Keratinocyte (primary cell): ENCODE measurements around the gene EIF3I. TPM values are rescaled to one million over a fixed set of nuclear protein-coding genes. Genes with fewer than 3 reads are reported as not detected.

Experiments
- DNase-seq: peaks from one replicate; pipeline ENCODE4 v3.0.0-alpha.2; 2011; ENCODE audit warnings: low read depth, missing footprints, low spot score
- FAIRE-seq: peaks from 2 replicates; lab custom pipeline; 2011; peaks lifted over from hg19 to GRCh38; lab: Jason Lieb, UNC
- H2AFZ ChIP-seq: 2 replicates; pipeline ENCODE4 v1.6.0; 2012; ENCODE audit warnings: low read length, control low read depth, inconsistent platforms; ENCODE audit not compliant: control insufficient read depth
- H3K27ac ChIP-seq: 2 replicates; pipeline ENCODE4 v1.5.1; 2011; ENCODE audit warnings: low read length; ENCODE audit not compliant: control insufficient read depth, insufficient read depth
- H3K27me3 ChIP-seq: 3 replicates; pipeline ENCODE4 v1.6.0; 2011; ENCODE audit warnings: low read length; ENCODE audit not compliant: control insufficient read depth, insufficient read depth; ENCODE audit errors: extremely low read depth
- H3K36me3 ChIP-seq, 2 experiments: 2 replicates in 1 of 2; 3 replicates in 1 of 2; pipeline ENCODE4 v1.5.1; 2011; ENCODE audit warnings: low read length in 2 of 2, mild to moderate bottlenecking in 1 of 2; ENCODE audit not compliant: control insufficient read depth in 2 of 2, insufficient read depth in 2 of 2; ENCODE audit errors: extremely low read depth in 1 of 2
- H3K4me1 ChIP-seq: 3 replicates; pipeline ENCODE4 v1.5.1; 2011; ENCODE audit warnings: low read length; ENCODE audit not compliant: control insufficient read depth, insufficient read depth; ENCODE audit errors: extremely low read depth
- H3K4me2 ChIP-seq: 3 replicates; pipeline ENCODE4 v1.6.0; 2011; ENCODE audit warnings: low read depth, low read length; ENCODE audit not compliant: control insufficient read depth, insufficient read depth; ENCODE audit errors: extremely low read depth
- H3K4me3 ChIP-seq, 3 experiments: fragments of 200-600 bp in 1 of 3; sonication (generic) in 1 of 3; 2 replicates in 2 of 3; 3 replicates in 1 of 3; pipeline ENCODE4 v1.5.1; 2011 to 2016; ENCODE audit warnings: low read length in 3 of 3, mild to moderate bottlenecking in 3 of 3, control low read depth in 2 of 3, inconsistent platforms in 1 of 3, low read depth in 1 of 3, mixed read lengths in 1 of 3, mixed run types in 1 of 3, moderate library complexity in 1 of 3; ENCODE audit not compliant: control insufficient read depth in 2 of 3, insufficient read depth in 2 of 3; ENCODE audit errors: extremely low read depth in 1 of 3
- H3K79me2 ChIP-seq: 2 replicates; pipeline ENCODE4 v1.6.0; 2012; ENCODE audit warnings: low read length; ENCODE audit not compliant: control insufficient read depth, insufficient read depth
- H3K9ac ChIP-seq: 3 replicates; pipeline ENCODE4 v1.6.0; 2011; ENCODE audit warnings: low read length; ENCODE audit not compliant: control insufficient read depth, insufficient read depth; ENCODE audit errors: extremely low read depth
- H3K9me1 ChIP-seq: 3 replicates; pipeline ENCODE4 v1.6.0; 2011; ENCODE audit warnings: low read length; ENCODE audit not compliant: control insufficient read depth, insufficient read depth; ENCODE audit errors: extremely low read depth
- H3K9me3 ChIP-seq: 2 replicates; pipeline ENCODE4 v1.5.1; 2012; ENCODE audit warnings: low read depth, low read length; ENCODE audit not compliant: control insufficient read depth
- H4K20me1 ChIP-seq: 3 replicates; pipeline ENCODE4 v1.6.0; 2011; ENCODE audit warnings: low read length; ENCODE audit not compliant: control insufficient read depth, insufficient read depth; ENCODE audit errors: extremely low read depth
- CTCF ChIP-seq, 3 experiments: IDR thresholded peaks in 1 of 3; conservative IDR thresholded peaks in 1 of 3; optimal IDR thresholded peaks in 1 of 3; 2 replicates in 2 of 3; 3 replicates in 1 of 3; pipeline versions ENCODE3 to v1.5.1; 2011; ENCODE audit warnings: low read length in 3 of 3, mild to moderate bottlenecking in 3 of 3, moderate library complexity in 2 of 3, control low read depth in 1 of 3, inconsistent platforms in 1 of 3; ENCODE audit not compliant: insufficient read depth in 2 of 3; ENCODE audit errors: extremely low read depth in 1 of 3
- EZH2 ChIP-seq: IDR thresholded peaks from one replicate; pipeline ENCODE4 v1.6.1; 2012; ENCODE audit warnings: inconsistent platforms, mild to moderate bottlenecking, low read length, moderate library complexity
- dilution Hi-C: fragments of 300-500 bp; cut with MboI; formaldehyde crosslinking; loops from one replicate; pipeline ENCODE4 v1.7.0; 2020; ENCODE audit warnings: low sequenced_read_pairs; ENCODE audit not compliant: extremely low pct_ligation_motif_present
- polyA plus RNA-seq, 5 experiments: library from polyadenylated mRNA; depleted of rRNA in 3 of 5; stranded (reverse) in 3 of 5; stranded (forward) in 1 of 5; unstranded in 1 of 5; fragments of >200 nt; gene quantifications; 1 replicate in 1 of 5; 2 replicates in 3 of 5; 3 replicates in 1 of 5; pipeline versions ENCODE4 v1.2.1 to v1.2.3, GENCODE V29; 2011 to 2012; ENCODE audit warnings: missing spikeins in 2 of 5, low read depth in 1 of 5, low replicate concordance in 1 of 5
- small RNA-seq, 3 experiments: library from RNA; depleted of rRNA; stranded (forward); fragments of <200 nt; gene quantifications; one replicate each; pipeline ENCODE3, GENCODE V24; 2012; ENCODE audit warnings: low read depth in 3 of 3, low replicate concordance in 1 of 3; ENCODE audit not compliant: insufficient read length in 3 of 3

Gene EIF3I
- polyA plus RNA-seq, 1 donor (not counting 4 experiments of a cell fraction or from before 2014, with no cell fraction given) = 388 TPM

GRCh38 chr1:32276032-32276782, 54.0 kb downstream of the EIF3I start:
- Histone ChIP-seq H3K4me3 (no peak overlapping the region), H3K4me1 (peaks cover 13% of the 10 kb centered on the region), H3K9me1 (no peaks in the 10 kb centered on the region), H3K4me2 (no peak overlapping the region), H3K9ac (no peak overlapping the region), H3K79me2 (no peaks in the 10 kb centered on the region), H3K27me3 (peaks cover 10% of the 10 kb centered on the region), H2AFZ (no peak overlapping the region), H3K27ac (no peak overlapping the region), H3K9me3 (no peaks in the 10 kb centered on the region), H3K36me3 (no peaks in the 10 kb centered on the region), H4K20me1 (no peaks in the 10 kb centered on the region)
- FAIRE-seq = no peak
- no peak for TF ChIP-seq EZH2
- TF ChIP-seq CTCF (optimal IDR thresholded peaks at IDR 0.05 in 1 of 3, IDR thresholded peaks at IDR 0.05 in 1 of 3, conservative IDR thresholded peaks at IDR 0.05 in 1 of 3; ENCODE audit: extremely low read depth in 1 of 3, insufficient read depth in 2 of 3, low read length in 3 of 3) = no peak
- dilution Hi-C loops = no loop called here
- DNase-seq = no peak

Small RNAs within 50 kb of the gene (small RNA-seq; reads per million reads assigned to genes)
- gene RF00017 = 0 reads per million in 3 experiments

Other genes starting within 250 kb of the EIF3I start
- 23.1 to 74.9 TPM (median 54.7 TPM) in 3 replicates for gene KHDRBS1, start 208.5 kb upstream of the EIF3I start, polyA plus RNA-seq
- gene TMEM39B, start 149.5 kb upstream of the EIF3I start, polyA plus RNA-seq = 6.8 to 11.7 TPM (median 7.3 TPM) in 3 replicates
- 34.6 to 43.1 TPM (median 42.6 TPM) in 3 replicates for gene KPNA6, start 114.4 kb upstream of the EIF3I start, polyA plus RNA-seq
- gene TXLNA, start 42.7 kb upstream of the EIF3I start, polyA plus RNA-seq = 17.1 to 35.8 TPM (median 20.0 TPM) in 3 replicates
- gene CCDC28B, start 21.8 kb upstream of the EIF3I start, polyA plus RNA-seq = 3.6 to 4.5 TPM (median 3.8 TPM) in 3 replicates
- gene IQCC, start 16.7 kb upstream of the EIF3I start, polyA plus RNA-seq = 1.2 to 2.3 TPM (median 1.5 TPM) in 3 replicates
- gene DCDC2B, start 13.3 kb upstream of the EIF3I start, polyA plus RNA-seq = not detected in 3 replicates
- 14.4 to 20.1 TPM (median 16.9 TPM) in 3 replicates for gene TMEM234, start 54 bp upstream of the EIF3I start, polyA plus RNA-seq
- 0.06 to 0.07 TPM in 2 of 3 replicates, not detected in the other for gene FAM167B, start 24.8 kb downstream of the EIF3I start, polyA plus RNA-seq
- gene LCK, start 28.9 kb downstream of the EIF3I start, polyA plus RNA-seq = 0.10 to 0.31 TPM (median 0.16 TPM) in 3 replicates
- 159 to 198 TPM (median 170 TPM) in 3 replicates for gene HDAC1, start 69.7 kb downstream of the EIF3I start, polyA plus RNA-seq
- gene MARCKSL1, start 113.8 kb downstream of the EIF3I start, polyA plus RNA-seq = 8.5 to 23.8 TPM (median 11.6 TPM) in 3 replicates
- 0.50 to 2.4 TPM (median 1.1 TPM) in 3 replicates for gene FAM229A, start 140.1 kb downstream of the EIF3I start, polyA plus RNA-seq
- gene TSSK3, start 140.1 kb downstream of the EIF3I start, polyA plus RNA-seq = 0.05 to 0.16 TPM (median 0.14 TPM) in 3 replicates
- gene BSDC1, start 172.0 kb downstream of the EIF3I start, polyA plus RNA-seq = 37.1 to 51.8 TPM (median 38.1 TPM) in 3 replicates
- not detected in 3 replicates for gene ZBTB8B, start 242.7 kb downstream of the EIF3I start, polyA plus RNA-seq